H1 (cell line): ENCODE results near the gene GAS6. TPM values are rescaled to one million over a fixed set of nuclear protein-coding genes. Genes with fewer than 3 reads are reported as not detected.
A peak's percentile ranks its signal among the peaks of the same experiment; 100 is the strongest.

Source experiments
- CTCF ChIA-PET: fragments of 300-600 bp; sonication (Branson Sonifier 250); formaldehyde crosslinking; loops from one replicate; lab custom pipeline; 2021; ENCODE audit not compliant: partially characterized antibody; lab: Charles Lee
- POLR2A ChIA-PET: fragments of 300-600 bp; sonication (Branson Sonifier 250); formaldehyde crosslinking; loops from one replicate; lab custom pipeline; 2021; ENCODE audit warnings: inconsistent platforms; ENCODE audit not compliant: partially characterized antibody; lab: Charles Lee
- DNase-seq, 2 experiments: peaks; one replicate each; pipeline versions ENCODE4 v3.0.0 to v3.0.0-alpha.2; 2010 to 2022; ENCODE audit warnings: low spot score in 2 of 2, low read depth in 1 of 2, mixed read lengths in 1 of 2
- FAIRE-seq: peaks from 2 replicates; lab custom pipeline; 2011; peaks lifted over from hg19 to GRCh38; lab: Jason Lieb, UNC
- H2AFZ ChIP-seq: 2 replicates; pipeline ENCODE4 v1.8.1; 2012; ENCODE audit warnings: low read length, inconsistent platforms
- H2AK5ac ChIP-seq: 2 replicates; pipeline ENCODE4 v1.6.1; 2013; ENCODE audit warnings: low read depth, low read length
- H2BK120ac ChIP-seq: replicated peaks from 2 replicates; pipeline ENCODE3; 2013; ENCODE audit warnings: low read depth, low read length, inconsistent platforms
- H2BK12ac ChIP-seq: 2 replicates; pipeline ENCODE4 v1.6.1; 2013; ENCODE audit warnings: low read depth, low read length
- H2BK15ac ChIP-seq: 2 replicates; pipeline ENCODE4 v1.6.1; 2013; ENCODE audit warnings: low read length
- H2BK20ac ChIP-seq: 2 replicates; pipeline ENCODE4 v1.6.1; 2013; ENCODE audit warnings: low read length
- H2BK5ac ChIP-seq: 2 replicates; pipeline ENCODE4 v1.6.1; 2013; ENCODE audit warnings: low read depth, low read length
- H3K14ac ChIP-seq: 2 replicates; pipeline ENCODE4 v1.6.1; 2013; ENCODE audit warnings: inconsistent platforms; ENCODE audit not compliant: insufficient read length
- H3K18ac ChIP-seq: 2 replicates; pipeline ENCODE4 v1.6.1; 2013; ENCODE audit warnings: low read length; ENCODE audit errors: extremely low read depth
- H3K23ac ChIP-seq: 2 replicates; pipeline ENCODE4 v1.6.1; 2013; ENCODE audit warnings: inconsistent platforms; ENCODE audit not compliant: insufficient read length
- H3K23me2 ChIP-seq: 2 replicates; pipeline ENCODE4 v1.6.1; 2013; ENCODE audit warnings: low read depth, low read length
- H3K27ac ChIP-seq: 2 replicates; pipeline ENCODE4 v1.6.1; 2011; ENCODE audit warnings: low read depth, low read length, inconsistent platforms
- H3K27me3 ChIP-seq, 4 experiments: replicated peaks in 1 of 4; 1 replicate in 1 of 4; 2 replicates in 3 of 4; pipeline versions ENCODE4 v1.6.1 to v1.8.1; 2011 to 2013; ENCODE audit warnings: low read length in 3 of 4, mild to moderate bottlenecking in 3 of 4, inconsistent platforms in 2 of 4, mixed read lengths in 2 of 4, moderate library complexity in 1 of 4; ENCODE audit not compliant: control insufficient read depth in 3 of 4, insufficient read depth in 3 of 4; ENCODE audit errors: extremely low read depth in 1 of 4
- H3K36me3 ChIP-seq, 4 experiments: 2 replicates each; pipeline versions ENCODE4 v1.6.1 to v1.8.1; 2011 to 2013; ENCODE audit warnings: mild to moderate bottlenecking in 4 of 4, low read length in 3 of 4, moderate library complexity in 2 of 4, control low read depth in 1 of 4, inconsistent platforms in 1 of 4; ENCODE audit not compliant: insufficient read depth in 4 of 4, control insufficient read depth in 2 of 4
- H3K4ac ChIP-seq: replicated peaks from 2 replicates; pipeline ENCODE3; 2013; ENCODE audit warnings: low read length, low read depth, mixed read lengths, inconsistent platforms; ENCODE audit not compliant: insufficient read length
- H3K4me1 ChIP-seq, 4 experiments: replicated peaks in 1 of 4; 1 replicate in 1 of 4; 2 replicates in 3 of 4; pipeline versions ENCODE4 v1.6.1 to v1.8.1; 2011 to 2013; ENCODE audit warnings: low read length in 3 of 4, inconsistent platforms in 2 of 4, mixed read lengths in 1 of 4; ENCODE audit not compliant: insufficient read depth in 4 of 4, control insufficient read depth in 3 of 4
- H3K4me2 ChIP-seq, 2 experiments: 2 replicates each; pipeline versions ENCODE4 v1.6.1 to v1.8.1; 2011 to 2013; ENCODE audit warnings: low read depth in 2 of 2, low read length in 2 of 2, control low read depth in 1 of 2, inconsistent platforms in 1 of 2, mild to moderate bottlenecking in 1 of 2; ENCODE audit not compliant: insufficient read depth in 1 of 2
- H3K4me3 ChIP-seq, 4 experiments: fragments of 200-600, 300-600 bp in 1 of 4; sonication (generic), shearing (Covaris generic), sonication (Bioruptor Twin) in 1 of 4; 2 replicates each; pipeline versions ENCODE4 v1.5.1 to v1.8.1; 2011 to 2016; ENCODE audit warnings: low read length in 4 of 4, low read depth in 3 of 4, control low read depth in 2 of 4, inconsistent platforms in 2 of 4, mild to moderate bottlenecking in 2 of 4, mixed read lengths in 1 of 4, moderate library complexity in 1 of 4; ENCODE audit not compliant: insufficient read depth in 2 of 4; ENCODE audit errors: extremely low read depth in 1 of 4
- H3K56ac ChIP-seq: replicated peaks from 2 replicates; pipeline ENCODE3; 2013; ENCODE audit warnings: low read depth, mild to moderate bottlenecking, mixed read lengths, low read length, inconsistent platforms; ENCODE audit not compliant: insufficient read length
- H3K79me1 ChIP-seq: 2 replicates; pipeline ENCODE4 v1.6.1; 2013; ENCODE audit warnings: low read depth, low read length, control low read depth
- H3K79me2 ChIP-seq, 2 experiments: 2 replicates each; pipeline versions ENCODE4 v1.6.1 to v1.8.1; 2012 to 2013; ENCODE audit warnings: low read length in 2 of 2, mild to moderate bottlenecking in 2 of 2, inconsistent platforms in 1 of 2; ENCODE audit not compliant: insufficient read depth in 2 of 2, control insufficient read depth in 1 of 2
- H3K9ac ChIP-seq, 4 experiments: replicated peaks in 1 of 4; 1 replicate in 1 of 4; 2 replicates in 3 of 4; pipeline versions ENCODE4 v1.6.1 to v1.8.1; 2011 to 2013; ENCODE audit warnings: low read depth in 3 of 4, low read length in 3 of 4, control low read depth in 2 of 4, mild to moderate bottlenecking in 2 of 4, moderate library complexity in 2 of 4, inconsistent platforms in 1 of 4; ENCODE audit errors: extremely low read depth in 1 of 4
- H3K9me3 ChIP-seq, 2 experiments: 2 replicates each; pipeline versions ENCODE4 v1.6.1 to v1.8.1; 2012 to 2013; ENCODE audit warnings: mild to moderate bottlenecking in 2 of 2, moderate library complexity in 2 of 2, control low read depth in 1 of 2, inconsistent platforms in 1 of 2, low read depth in 1 of 2, low read length in 1 of 2, mixed read lengths in 1 of 2; ENCODE audit not compliant: insufficient read depth in 2 of 2
- H4K20me1 ChIP-seq, 2 experiments: replicated peaks in 1 of 2; 2 replicates each; pipeline versions ENCODE3 to v1.8.1; 2011 to 2013; ENCODE audit warnings: inconsistent platforms in 2 of 2, low read length in 2 of 2, mild to moderate bottlenecking in 1 of 2; ENCODE audit not compliant: insufficient read depth in 2 of 2, control insufficient read depth in 1 of 2
- H4K5ac ChIP-seq: 2 replicates; pipeline ENCODE4 v1.6.1; 2013; ENCODE audit warnings: low read length, low read depth, mixed read lengths, inconsistent platforms; ENCODE audit not compliant: insufficient read length
- H4K8ac ChIP-seq: 2 replicates; pipeline ENCODE4 v1.8.0; 2013; ENCODE audit warnings: mild to moderate bottlenecking, moderate library complexity, low read length, inconsistent platforms; ENCODE audit not compliant: insufficient read depth; ENCODE audit errors: extremely low read depth
- H4K91ac ChIP-seq: replicated peaks from 2 replicates; pipeline ENCODE3; 2013; ENCODE audit warnings: low read length, mixed read lengths, inconsistent platforms; ENCODE audit not compliant: insufficient read length
- ASH2L ChIP-seq: fragments of 200-600, 300-600 bp; sonication (generic); IDR thresholded peaks from one replicate; pipeline ENCODE4 v1.7.1; 2017; ENCODE audit warnings: low read length
- JUN ChIP-seq: IDR thresholded peaks from 2 replicates; pipeline ENCODE4 v1.6.1; 2011; ENCODE audit warnings: low read depth, mild to moderate bottlenecking, improper control_type of control experiment, low read length
- POLR2AphosphoS5 ChIP-seq: IDR thresholded peaks from 2 replicates; pipeline ENCODE4 v1.6.1; 2011; ENCODE audit warnings: low read depth, low read length
- WGBS, 2 experiments: shearing (Covaris generic) in 1 of 2; methylation state at CpG; one replicate each; pipeline versions ENCODE4 v1.1.6 to v1.1.7; 2013 to 2015; ENCODE audit warnings: low lambda C conversion rate in 2 of 2, mixed read lengths in 2 of 2, inconsistent platforms in 1 of 2, low coverage in 1 of 2, missing lambda C conversion rate in 1 of 2; ENCODE audit not compliant: insufficient replicate concordance in 2 of 2, insufficient coverage in 1 of 2, insufficient read length in 1 of 2; ENCODE audit errors: extremely low coverage in 1 of 2, missing lambda C conversion rate in 1 of 2; 5-methylcytosine and 5-hydroxymethylcytosine counted together
- polyA plus RNA-seq, 7 experiments: library from polyadenylated mRNA; depleted of rRNA in 3 of 7; stranded (reverse) in 5 of 7; unstranded in 2 of 7; fragments of >200 nt in 5 of 7; fragments of 200-250 nt in 2 of 7; gene quantifications; 1 replicate in 5 of 7; 2 replicates in 1 of 7; 4 replicates in 1 of 7; pipeline versions ENCODE4 v1.2.1 to v1.2.3, GENCODE V29; 2011 to 2013; ENCODE audit warnings: missing spikeins in 2 of 7, mixed read lengths in 2 of 7
- total RNA-seq: library from RNA; stranded (reverse); fragmentation: NEBNext Ultra II Directional; extraction: Animal tissue kit (Norgen Biotek cat#: 25700); gene quantifications from 2 replicates; pipeline ENCODE4 v1.2.1, GENCODE V29; 2021

The GAS6 gene
- total and polyA plus RNA-seq, 2 of the 8 experiments (the other 6 are each of a cell fraction or from before 2014, with no cell fraction given) = 18.6 to 31.0 TPM

GRCh38 chr13:113890774-113891480 is 27.1 kb upstream of the GAS6 start:
- no peak overlapping the region for H2AK5ac ChIP-seq
- peak; percentile 50 for FAIRE-seq
- H3K9ac ChIP-seq = no peak overlapping the region
- H4K8ac ChIP-seq = no peak overlapping the region
- no peak overlapping the region for H4K91ac ChIP-seq
- H4K5ac ChIP-seq = peak overlapping the region; percentile 78
- ChIA-PET POLR2A (interaction anchor here (0.8 kb wide), 1 partner anchor 9 kb away, joined by 3 read pairs; no protein-coding TSS in a partner anchor), CTCF (no interaction called here)
- H3K23me2 ChIP-seq = no peaks in the 10 kb centered on the region
- peaks cover 0 to 5% (median 2%) of the 10 kb centered on the region in 4 experiments; a peak in 2 of 7 replicates for H3K4me1 ChIP-seq
- H2BK12ac ChIP-seq = no peak overlapping the region
- no peaks in the 10 kb centered on the region for H3K79me2 ChIP-seq
- H2AFZ ChIP-seq = no peak overlapping the region
- H3K9me3 ChIP-seq = peaks cover 0 to 6% of the 10 kb centered on the region in 2 experiments; a peak in 3 of 4 replicates
- H3K23ac ChIP-seq = no peak overlapping the region
- no peak overlapping the region for H3K56ac ChIP-seq
- H2BK5ac ChIP-seq = no peak overlapping the region
- H3K4me2 ChIP-seq = peak overlapping the region; percentile 39 to 48; a peak in 2 of 4 replicates
- no peak overlapping the region for H2BK120ac ChIP-seq
- DNase-seq = no peak
- peak overlapping the region in 1 of 4 experiments; percentile 35; a peak in 2 of 8 replicates for H3K4me3 ChIP-seq
- H4K20me1 ChIP-seq = no peaks in the 10 kb centered on the region
- H3K27ac ChIP-seq = no peak overlapping the region; the same call in 1 of the 2 replicates
- peaks cover 0 to 2% (median 0%) of the 10 kb centered on the region in 4 experiments; a peak in 2 of 8 replicates for H3K36me3 ChIP-seq
- no peak overlapping the region for H2BK15ac ChIP-seq
- TF ChIP-seq JUN = no peak
- no peak for TF ChIP-seq POLR2AphosphoS5
- no peak for TF ChIP-seq ASH2L
- no peak overlapping the region for H3K14ac ChIP-seq
- 34% methylated on average over 2 of the region's 2 CpGs; no CpG with 5 or more reads in 1 of the 2 experiments for WGBS, 2 experiments
- H3K4ac ChIP-seq = no peak overlapping the region
- H3K18ac ChIP-seq = no peak overlapping the region; the same call in 1 of the 2 replicates
- no peaks in the 10 kb centered on the region for H3K27me3 ChIP-seq
- no peak overlapping the region for H2BK20ac ChIP-seq
- H3K79me1 ChIP-seq = no peaks in the 10 kb centered on the region
